ENCODE results near the gene NPNT.

DNA sequence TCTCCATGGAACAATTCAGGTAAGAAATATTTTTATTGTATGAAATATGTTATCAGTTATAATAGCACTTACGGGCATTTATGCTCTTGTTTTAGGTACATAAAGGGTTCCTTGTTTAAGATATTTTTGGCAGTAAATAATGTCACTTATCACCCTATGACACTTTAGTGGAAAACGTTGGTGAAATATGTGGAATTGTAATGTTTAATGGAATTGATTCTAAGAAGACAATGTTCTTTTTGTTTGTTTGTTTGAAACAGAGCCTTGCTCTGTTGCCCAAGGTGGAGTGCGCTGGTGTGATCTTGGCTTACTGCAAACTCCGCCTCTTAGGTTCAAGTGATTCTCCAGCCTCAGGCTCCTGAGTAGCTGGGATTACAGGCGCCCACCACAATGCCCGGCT is 17.4 kb downstream of the NPNT start:
- TF ChIP-seq, protein P1, sequence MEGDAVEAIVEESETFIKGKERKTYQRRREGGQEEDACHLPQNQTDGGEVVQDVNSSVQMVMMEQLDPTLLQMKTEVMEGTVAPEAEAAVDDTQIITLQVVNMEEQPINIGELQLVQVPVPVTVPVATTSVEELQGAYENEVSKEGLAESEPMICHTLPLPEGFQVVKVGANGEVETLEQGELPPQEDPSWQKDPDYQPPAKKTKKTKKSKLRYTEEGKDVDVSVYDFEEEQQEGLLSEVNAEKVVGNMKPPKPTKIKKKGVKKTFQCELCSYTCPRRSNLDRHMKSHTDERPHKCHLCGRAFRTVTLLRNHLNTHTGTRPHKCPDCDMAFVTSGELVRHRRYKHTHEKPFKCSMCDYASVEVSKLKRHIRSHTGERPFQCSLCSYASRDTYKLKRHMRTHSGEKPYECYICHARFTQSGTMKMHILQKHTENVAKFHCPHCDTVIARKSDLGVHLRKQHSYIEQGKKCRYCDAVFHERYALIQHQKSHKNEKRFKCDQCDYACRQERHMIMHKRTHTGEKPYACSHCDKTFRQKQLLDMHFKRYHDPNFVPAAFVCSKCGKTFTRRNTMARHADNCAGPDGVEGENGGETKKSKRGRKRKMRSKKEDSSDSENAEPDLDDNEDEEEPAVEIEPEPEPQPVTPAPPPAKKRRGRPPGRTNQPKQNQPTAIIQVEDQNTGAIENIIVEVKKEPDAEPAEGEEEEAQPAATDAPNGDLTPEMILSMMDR (IDR thresholded peaks at IDR 0.05; ENCODE audit: low read length): no peak
- TF ChIP-seq EZH2 (IDR thresholded peaks at IDR 0.05; ENCODE audit: borderline replicate concordance, low read length): no peak
